Measurements from ENCODE around the gene JAKMIP1.

The JAKMIP1 gene

GRCh38 chr4:6199422-6199921, 877 bp downstream of the JAKMIP1 start:
- DNase-seq, result no peak

GRCh38 chr4:6198768-6199421, 1.5 kb downstream of the JAKMIP1 start:
- no peak for DNase-seq

GRCh38 chr4:6198278-6198677, 2.1 kb downstream of the JAKMIP1 start:
- DNase-seq, result no peak

- no peak for DNase-seq
These were observed 2.7 kb downstream of the JAKMIP1 start for GRCh38 chr4:6197433-6198174.

- no peak for DNase-seq
These were observed 3.5 kb downstream of the JAKMIP1 start for GRCh38 chr4:6196871-6197270.

GRCh38 chr4:6196324-6196723, 4.0 kb downstream of the JAKMIP1 start:
- no peak for DNase-seq

- no peak for DNase-seq
These were observed 4.6 kb downstream of the JAKMIP1 start for GRCh38 chr4:6195602-6196319.

- no peak for DNase-seq
These were observed 5.7 kb downstream of the JAKMIP1 start for GRCh38 chr4:6194458-6195195.

- no peak for DNase-seq
These were observed 7.0 kb downstream of the JAKMIP1 start for GRCh38 chr4:6193399-6193798.

GRCh38 chr4:6192245-6192644, 8.1 kb downstream of the JAKMIP1 start:
- no peak for DNase-seq

GRCh38 chr4:6191448-6192130, 8.8 kb downstream of the JAKMIP1 start:
- no peak for DNase-seq

- no peak for DNase-seq
These were observed 9.9 kb downstream of the JAKMIP1 start for GRCh38 chr4:6190486-6190885.

- DNase-seq, result no peak
These were observed 10.8 kb downstream of the JAKMIP1 start for GRCh38 chr4:6189511-6189910.

GRCh38 chr4:6188687-6189305, 11.6 kb downstream of the JAKMIP1 start:
- DNase-seq, result no peak

- DNase-seq, result no peak
These were observed 16.2 kb downstream of the JAKMIP1 start for GRCh38 chr4:6184169-6184568.

GRCh38 chr4:6183740-6184139, 16.6 kb downstream of the JAKMIP1 start:
- DNase-seq, result no peak

GRCh38 chr4:6182376-6183280, 17.7 kb downstream of the JAKMIP1 start:
- no peak for DNase-seq

GRCh38 chr4:6180841-6181631, 19.3 kb downstream of the JAKMIP1 start:
- no peak for DNase-seq

- DNase-seq, result no peak
These were observed 21.0 kb downstream of the JAKMIP1 start for GRCh38 chr4:6179362-6179761.

- DNase-seq, result no peak
These were observed 21.6 kb downstream of the JAKMIP1 start for GRCh38 chr4:6178757-6179156.
